Liver (tissue), 3 donors: Measurements from ENCODE around the gene NBAS.

ENCODE experiments used
- CTCF ChIP-seq: fragments of 150-350 bp; IDR thresholded peaks from 2 replicates; pipeline ENCODE4 v1.5.1; 2017; ENCODE audit warnings: improper control_type of control experiment, low read depth, low read length; ENCODE audit not compliant: missing input control
- FOXA1 ChIP-seq: IDR thresholded peaks from 2 replicates; pipeline ENCODE4 v1.6.1; 2016; ENCODE audit warnings: antibody characterized with exemption
- JUND ChIP-seq, 2 donors: IDR thresholded peaks; 2 replicates each; pipeline ENCODE4 v1.6.1; 2016; ENCODE audit warnings: antibody characterized with exemption in 2 of 2
- RAD21 ChIP-seq, 2 donors: IDR thresholded peaks; 2 replicates each; pipeline ENCODE4 v1.6.1; 2016; ENCODE audit warnings: antibody characterized with exemption in 2 of 2, mild to moderate bottlenecking in 2 of 2
- donor health status: healthy.
- donor health status: healthy.

DNA sequence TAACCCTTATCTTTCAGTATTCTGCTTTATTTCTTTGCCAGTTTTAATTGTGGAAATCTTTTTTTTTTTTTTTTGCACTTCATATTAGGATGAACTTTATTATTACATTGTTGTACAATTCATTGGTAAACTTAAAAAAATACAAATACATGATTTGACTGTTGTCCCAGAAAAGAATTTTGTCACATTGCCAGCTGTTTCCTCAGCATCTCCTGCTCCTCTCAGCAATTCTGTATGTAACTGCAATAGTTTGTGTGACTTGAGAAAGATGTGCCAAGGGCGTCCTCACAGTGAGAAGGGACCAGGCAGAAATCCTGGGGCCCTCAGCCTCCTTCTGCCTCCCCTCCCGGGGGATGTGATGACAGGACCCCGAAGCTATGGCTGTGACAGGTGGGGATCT lies 254.4 kb downstream of the NBAS start:
- TF ChIP-seq FOXA1 (no peak), JUND (IDR thresholded peaks at IDR 0.05) (no peak), RAD21 (IDR thresholded peaks at IDR 0.05) (no peak), CTCF (no peak)
